ENCODE data around the gene CAV1.

The CAV1 gene

DNA sequence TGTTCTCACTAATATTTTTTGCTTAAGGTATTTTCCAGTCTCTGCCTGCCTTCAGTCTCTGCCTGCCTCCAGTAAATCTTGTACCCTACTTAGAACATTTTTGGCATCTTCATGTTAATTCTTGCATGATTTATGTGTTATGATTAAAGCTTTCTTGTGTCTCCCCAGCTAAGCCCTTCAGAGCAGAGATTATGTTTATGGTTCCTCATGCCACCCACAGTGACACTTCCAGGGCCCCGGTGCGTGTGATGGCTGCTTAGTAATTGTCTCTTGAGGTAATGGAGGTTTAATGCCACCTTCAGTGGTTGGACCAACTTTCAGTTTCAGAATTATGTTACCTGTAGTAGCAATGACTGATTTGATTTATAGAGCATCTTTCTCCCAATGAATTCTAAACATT, 76.6 kb downstream of the CAV1 start:
- H3K27ac ChIP-seq: no peak overlapping the region
- TF ChIP-seq ZFX (IDR thresholded peaks at IDR 0.05): no peak
- TF ChIP-seq, protein P1, sequence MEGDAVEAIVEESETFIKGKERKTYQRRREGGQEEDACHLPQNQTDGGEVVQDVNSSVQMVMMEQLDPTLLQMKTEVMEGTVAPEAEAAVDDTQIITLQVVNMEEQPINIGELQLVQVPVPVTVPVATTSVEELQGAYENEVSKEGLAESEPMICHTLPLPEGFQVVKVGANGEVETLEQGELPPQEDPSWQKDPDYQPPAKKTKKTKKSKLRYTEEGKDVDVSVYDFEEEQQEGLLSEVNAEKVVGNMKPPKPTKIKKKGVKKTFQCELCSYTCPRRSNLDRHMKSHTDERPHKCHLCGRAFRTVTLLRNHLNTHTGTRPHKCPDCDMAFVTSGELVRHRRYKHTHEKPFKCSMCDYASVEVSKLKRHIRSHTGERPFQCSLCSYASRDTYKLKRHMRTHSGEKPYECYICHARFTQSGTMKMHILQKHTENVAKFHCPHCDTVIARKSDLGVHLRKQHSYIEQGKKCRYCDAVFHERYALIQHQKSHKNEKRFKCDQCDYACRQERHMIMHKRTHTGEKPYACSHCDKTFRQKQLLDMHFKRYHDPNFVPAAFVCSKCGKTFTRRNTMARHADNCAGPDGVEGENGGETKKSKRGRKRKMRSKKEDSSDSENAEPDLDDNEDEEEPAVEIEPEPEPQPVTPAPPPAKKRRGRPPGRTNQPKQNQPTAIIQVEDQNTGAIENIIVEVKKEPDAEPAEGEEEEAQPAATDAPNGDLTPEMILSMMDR (conservative IDR thresholded peaks at IDR 0.05): no peak

GRCh38 chr7:116607299-116607698, 82.5 kb downstream of the CAV1 start:
- no peak overlapping the region for H3K27ac ChIP-seq
- no peak for TF ChIP-seq ZFX (IDR thresholded peaks at IDR 0.05)

GRCh38 chr7:116610210-116610609, 85.4 kb downstream of the CAV1 start:
- no peak for TF ChIP-seq ZFX (IDR thresholded peaks at IDR 0.05)
- TF ChIP-seq, protein P1 (conservative IDR thresholded peaks at IDR 0.05): no peak
- no peak overlapping the region for H3K27ac ChIP-seq

GRCh38 chr7:116610721-116611120, 85.9 kb downstream of the CAV1 start:
- no peak overlapping the region for H3K27ac ChIP-seq
- TF ChIP-seq, protein P1 (conservative IDR thresholded peaks at IDR 0.05): no peak
- no peak for TF ChIP-seq ZFX (IDR thresholded peaks at IDR 0.05)
